IMR-90 (cell line): ENCODE results near the gene ASPG. TPM values are rescaled to one million over a fixed set of nuclear protein-coding genes. Genes with fewer than 3 reads are reported as not detected.

Source experiments
- ATAC-seq: fragments of 200-7000 bp; cut with Tn5 transposase; 2 replicates; pipeline ENCODE4 v1.9.1; 2020; ENCODE audit warnings: low read depth, mild to moderate bottlenecking, moderate library complexity
- BruUV-seq: library from RNA; stranded (reverse); fragments of 400-500 nt; replicated peaks from 2 replicates; lab custom pipeline; 2021; lab: Mats Ljungman, UMichigan
- CTCF ChIA-PET: fragments of 300-600 bp; formaldehyde crosslinking; extraction: SDS; loops from one replicate; lab custom pipeline; 2021; ENCODE audit warnings: antibody characterized with exemption; lab: Yijun Ruan, JAX
- POLR2A ChIA-PET: fragments of 300-600 bp; sonication (Branson Sonifier 250); formaldehyde crosslinking; loops from one replicate; lab custom pipeline; 2022; ENCODE audit warnings: antibody characterized with exemption; ENCODE audit not compliant: unreplicated experiment; lab: Charles Lee
- DNase-seq: peaks from one replicate; pipeline ENCODE4 v3.0.0; 2013
- H2AFZ ChIP-seq: replicated peaks from 2 replicates; pipeline ENCODE3; 2013; ENCODE audit warnings: low read length, mild to moderate bottlenecking; ENCODE audit not compliant: poor library complexity
- H2AK5ac ChIP-seq: 2 replicates; pipeline ENCODE4 v1.6.1; 2013; ENCODE audit warnings: low read depth, low read length, inconsistent platforms
- H2AK9ac ChIP-seq: replicated peaks from 2 replicates; pipeline ENCODE3; 2013; ENCODE audit warnings: mild to moderate bottlenecking, low read depth, low read length, moderate library complexity; ENCODE audit not compliant: poor library complexity
- H2BK120ac ChIP-seq: 2 replicates; pipeline ENCODE4 v1.6.1; 2013; ENCODE audit warnings: low read depth, low read length, inconsistent platforms
- H2BK15ac ChIP-seq: 3 replicates; pipeline ENCODE4 v1.6.1; 2013; ENCODE audit warnings: low read depth, low read length, inconsistent platforms
- H2BK20ac ChIP-seq: 2 replicates; pipeline ENCODE4 v1.6.1; 2013; ENCODE audit warnings: low read depth, mild to moderate bottlenecking, inconsistent platforms, low read length, moderate library complexity
- H2BK5ac ChIP-seq: 2 replicates; pipeline ENCODE4 v1.6.1; 2013; ENCODE audit warnings: mild to moderate bottlenecking, low read depth, low read length, inconsistent platforms; ENCODE audit not compliant: poor library complexity, severe bottlenecking
- H3K14ac ChIP-seq: replicated peaks from 2 replicates; pipeline ENCODE4 v1.6.1; 2013; ENCODE audit warnings: low read depth, low read length, inconsistent platforms
- H3K18ac ChIP-seq: 2 replicates; pipeline ENCODE4 v1.6.1; 2013; ENCODE audit warnings: low read depth, low read length, control low read depth
- H3K23ac ChIP-seq: 2 replicates; pipeline ENCODE4 v1.6.1; 2013; ENCODE audit warnings: low read depth, low read length, inconsistent platforms
- H3K27ac ChIP-seq: 2 replicates; pipeline ENCODE4 v1.5.1; 2013; ENCODE audit warnings: mild to moderate bottlenecking, control low read depth, low read length; ENCODE audit not compliant: insufficient read depth
- H3K27me3 ChIP-seq: 2 replicates; pipeline ENCODE4 v1.6.1; 2013; ENCODE audit warnings: low read length; ENCODE audit not compliant: control insufficient read depth, insufficient read depth
- H3K36me3 ChIP-seq: 2 replicates; pipeline ENCODE4 v1.6.1; 2013; ENCODE audit warnings: low read length, mixed read lengths; ENCODE audit not compliant: control insufficient read depth, insufficient read depth
- H3K4ac ChIP-seq: 2 replicates; pipeline ENCODE4 v1.6.1; 2013; ENCODE audit warnings: low read depth, low read length, inconsistent platforms
- H3K4me1 ChIP-seq: 2 replicates; pipeline ENCODE4 v1.6.1; 2013; ENCODE audit warnings: low read length, mixed read lengths; ENCODE audit not compliant: control insufficient read depth, insufficient read depth
- H3K4me2 ChIP-seq: 2 replicates; pipeline ENCODE4 v1.6.1; 2013; ENCODE audit warnings: low read depth, mild to moderate bottlenecking, control low read depth, low read length, moderate library complexity
- H3K4me3 ChIP-seq: 2 replicates; pipeline ENCODE4 v1.5.1; 2013; ENCODE audit warnings: low read depth, mild to moderate bottlenecking, control low read depth, low read length, moderate library complexity; ENCODE audit not compliant: insufficient read depth
- H3K56ac ChIP-seq: 2 replicates; pipeline ENCODE4 v1.6.1; 2013; ENCODE audit warnings: low read length, inconsistent platforms; ENCODE audit not compliant: insufficient read depth; ENCODE audit errors: extremely low read depth
- H3K79me1 ChIP-seq, 2 experiments: 2 replicates each; pipeline ENCODE4 v1.6.1; 2013; ENCODE audit warnings: low read length in 2 of 2, inconsistent platforms in 1 of 2, low read depth in 1 of 2
- H3K9ac ChIP-seq: 2 replicates; pipeline ENCODE4 v1.6.1; 2013; ENCODE audit warnings: low read depth, low read length, control low read depth
- H3K9me1 ChIP-seq: 2 replicates; pipeline ENCODE4 v1.6.1; 2013; ENCODE audit warnings: low read length, inconsistent platforms; ENCODE audit not compliant: insufficient read depth
- H3K9me3 ChIP-seq: 2 replicates; pipeline ENCODE4 v1.6.1; 2013; ENCODE audit warnings: low read length; ENCODE audit not compliant: control insufficient read depth, insufficient read depth
- H4K20me1 ChIP-seq: 2 replicates; pipeline ENCODE4 v1.6.1; 2013; ENCODE audit warnings: low read length, inconsistent platforms; ENCODE audit not compliant: insufficient read depth
- H4K5ac ChIP-seq: 2 replicates; pipeline ENCODE4 v1.6.1; 2013; ENCODE audit warnings: mild to moderate bottlenecking, low read depth, low read length, control low read depth
- H4K8ac ChIP-seq, 2 experiments: 2 replicates each; pipeline ENCODE4 v1.6.1; 2013; ENCODE audit warnings: low read depth in 2 of 2, low read length in 2 of 2, control low read depth in 1 of 2, inconsistent platforms in 1 of 2
- H4K91ac ChIP-seq: 2 replicates; pipeline ENCODE4 v1.6.1; 2013; ENCODE audit warnings: low read depth, low read length, inconsistent platforms; ENCODE audit not compliant: insufficient read depth
- BHLHE40 ChIP-seq: fragments of 150-350 bp; IDR thresholded peaks from 2 replicates; pipeline ENCODE4 v1.6.1; 2016; ENCODE audit warnings: mild to moderate bottlenecking, low read depth, low read length
- CEBPB ChIP-seq: IDR thresholded peaks from 2 replicates; pipeline ENCODE4 v1.6.1; 2012; ENCODE audit warnings: low read depth, low read length, improper control_type of control experiment
- CHD1 ChIP-seq: IDR thresholded peaks from 2 replicates; pipeline ENCODE4 v1.6.1; 2012; ENCODE audit warnings: low read depth, low read length, improper control_type of control experiment
- FOS ChIP-seq: fragments of 150-350 bp; IDR thresholded peaks from 2 replicates; pipeline ENCODE4 v1.6.1; 2016; ENCODE audit warnings: low read depth, low read length
- MAFK ChIP-seq: IDR thresholded peaks from 2 replicates; pipeline ENCODE4 v1.6.1; 2012; ENCODE audit warnings: low read depth, low read length, improper control_type of control experiment
- MAZ ChIP-seq: IDR thresholded peaks from 2 replicates; pipeline ENCODE4 v1.6.1; 2012; ENCODE audit warnings: low read depth, mild to moderate bottlenecking, low read length, improper control_type of control experiment, moderate library complexity, borderline replicate concordance
- MXI1 ChIP-seq: IDR thresholded peaks from 2 replicates; pipeline ENCODE4 v1.6.1; 2012; ENCODE audit warnings: low read depth, mild to moderate bottlenecking, low read length, moderate library complexity, borderline replicate concordance
- NFE2L2 ChIP-seq: fragments of 150-350 bp; IDR thresholded peaks from 2 replicates; pipeline ENCODE4 v1.6.1; 2016; ENCODE audit warnings: low read depth, mild to moderate bottlenecking, low read length
- POLR2A ChIP-seq: IDR thresholded peaks from 2 replicates; pipeline ENCODE4 v1.6.1; 2012; ENCODE audit warnings: mild to moderate bottlenecking, low read depth, low read length
- RAD21 ChIP-seq: IDR thresholded peaks from 2 replicates; pipeline ENCODE4 v1.6.1; 2012; ENCODE audit warnings: low read length, improper control_type of control experiment
- RFX5 ChIP-seq: IDR thresholded peaks from 2 replicates; pipeline ENCODE4 v1.8.0; 2012; ENCODE audit warnings: low read depth, mild to moderate bottlenecking, low read length, moderate library complexity
- SMC3 ChIP-seq: fragments of 150-350 bp; IDR thresholded peaks from 2 replicates; pipeline ENCODE4 v1.6.1; 2016; ENCODE audit warnings: low read depth, mild to moderate bottlenecking, antibody characterized with exemption, low read length, moderate library complexity
- WGBS, 2 experiments: methylation state at CpG; one replicate each; pipeline versions ENCODE4 v1.1.5 to v1.1.7; 2013; ENCODE audit warnings: missing lambda C conversion rate in 2 of 2; ENCODE audit not compliant: insufficient read length in 1 of 2; ENCODE audit errors: extremely low coverage in 2 of 2; 5-methylcytosine and 5-hydroxymethylcytosine counted together
- dilution Hi-C: fragments of 300-500 bp; cut with HindIII; formaldehyde crosslinking; loops from one replicate; pipeline ENCODE4 v1.14.3; 2018; ENCODE audit warnings: low sequenced_read_pairs; ENCODE audit not compliant: unreplicated experiment
- in situ Hi-C: fragments of 300-500 bp; cut with MboI; formaldehyde crosslinking; loops from 3 replicates; pipeline ENCODE4 v1.14.3; 2019; ENCODE audit warnings: low sequenced_read_pairs, inconsistent platforms, mixed read lengths
- intact Hi-C: fragments of 100-400 bp; cut with micrococcal nuclease; formaldehyde crosslinking; loops from 2 replicates; pipeline ENCODE4 v1.10.0; 2022
- polyA plus RNA-seq, 3 experiments: library from polyadenylated mRNA; depleted of rRNA; stranded (reverse); fragments of >200 nt; gene quantifications; 2 replicates each; pipeline ENCODE4 v1.2.3, GENCODE V29; 2012; ENCODE audit warnings: low replicate concordance in 1 of 3
- total RNA-seq: library from RNA; depleted of rRNA; stranded (reverse); fragments of >200 nt; gene quantifications from 2 replicates; pipeline ENCODE4 v1.2.3, GENCODE V29; 2012
- TF ChIP-seq, protein P1 (sequence below): fragments of 150-350 bp; IDR thresholded peaks from 2 replicates; pipeline ENCODE4 v1.6.1; 2017; ENCODE audit warnings: mild to moderate bottlenecking, antibody characterized with exemption, low read length, low read depth
- TF ChIP-seq, protein P2 (sequence below): fragments of 150-350 bp; IDR thresholded peaks from 2 replicates; pipeline ENCODE4 v1.6.1; 2016; ENCODE audit warnings: low read depth, mild to moderate bottlenecking, low read length, moderate library complexity, borderline replicate concordance

ASPG gene
- total and polyA plus RNA-seq, 2 of the 4 experiments (the other 2 are of a cell fraction): not detected

DNA sequence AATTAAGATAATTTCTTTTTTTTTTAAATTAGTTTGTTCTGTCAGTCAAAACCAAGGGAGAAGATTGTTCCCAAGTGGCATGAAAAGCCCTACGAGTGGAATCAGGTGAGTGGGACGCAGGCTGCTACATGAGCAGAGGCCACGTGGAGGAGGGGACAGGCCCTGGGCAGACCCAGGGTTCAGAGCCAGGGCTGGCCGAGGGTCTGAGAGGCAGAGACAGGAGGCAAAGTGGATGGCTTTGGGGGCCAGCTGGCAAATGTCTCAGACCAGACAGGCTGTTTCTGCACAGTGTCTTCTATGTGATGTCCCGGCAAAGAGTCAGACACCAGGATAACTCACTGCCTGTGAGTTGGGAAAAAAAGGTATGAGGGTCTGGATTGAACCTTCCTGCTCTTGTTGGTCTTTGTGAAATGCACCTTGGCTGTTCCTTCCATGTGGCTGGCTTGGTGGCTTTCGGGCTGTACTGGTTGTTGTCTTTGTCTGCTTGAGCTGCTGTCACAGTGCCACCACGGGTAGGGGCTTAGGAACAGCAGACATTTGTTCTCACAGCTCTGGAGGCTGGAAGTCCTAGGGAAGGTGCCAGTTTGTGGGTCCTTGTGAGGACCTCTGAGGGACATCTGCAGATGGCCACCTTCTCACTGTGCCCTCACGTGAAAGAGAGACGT is 35.8 kb upstream of the ASPG start:
- no TSS peak for BruUV-seq
- H3K9ac ChIP-seq: no peak overlapping the region
- no peak overlapping the region for H2AK5ac ChIP-seq
- no peaks in the 10 kb centered on the region for H3K4me1 ChIP-seq
- H4K20me1 ChIP-seq: no peaks in the 10 kb centered on the region
- H4K8ac ChIP-seq: no peak overlapping the region
- no peaks in the 10 kb centered on the region for H3K79me1 ChIP-seq
- no peak overlapping the region for H2BK120ac ChIP-seq
- no peak overlapping the region for H3K4ac ChIP-seq
- intact Hi-C loops: no loop called here
- POLR2A ChIA-PET: no interaction called here
- no peak overlapping the region for H2BK20ac ChIP-seq
- ATAC-seq: no peak
- H3K27ac ChIP-seq: no peak overlapping the region
- 15% methylated on average over 5 of the region's 9 CpGs; no CpG with 5 or more reads in 1 of the 2 experiments for WGBS, 2 experiments
- H3K56ac ChIP-seq: no peak overlapping the region
- DNase-seq: no peak
- no peak overlapping the region for H3K4me3 ChIP-seq
- H3K4me2 ChIP-seq: no peak overlapping the region
- H3K27me3 ChIP-seq: no peaks in the 10 kb centered on the region; the same call in 1 of the 2 replicates
- H3K18ac ChIP-seq: no peak overlapping the region
- H3K9me1 ChIP-seq: no peaks in the 10 kb centered on the region
- no peak overlapping the region for H2BK5ac ChIP-seq
- dilution Hi-C loops: no loop called here
- H3K14ac ChIP-seq: no peak overlapping the region
- no peak overlapping the region for H2AFZ ChIP-seq
- no peak overlapping the region for H3K23ac ChIP-seq
- H3K36me3 ChIP-seq: no peaks in the 10 kb centered on the region
- no peak overlapping the region for H4K91ac ChIP-seq
- H2BK15ac ChIP-seq: no peak overlapping the region
- in situ Hi-C loops: no loop called here
- H4K5ac ChIP-seq: no peak overlapping the region
- TF ChIP-seq MAZ (no peak), MXI1 (no peak), FOS (no peak), CHD1 (no peak), CEBPB (no peak), BHLHE40 (no peak), MAFK (no peak), NFE2L2 (no peak), SMC3 (no peak), RFX5 (no peak), RAD21 (no peak), POLR2A (no peak)
- TF ChIP-seq, protein P1, sequence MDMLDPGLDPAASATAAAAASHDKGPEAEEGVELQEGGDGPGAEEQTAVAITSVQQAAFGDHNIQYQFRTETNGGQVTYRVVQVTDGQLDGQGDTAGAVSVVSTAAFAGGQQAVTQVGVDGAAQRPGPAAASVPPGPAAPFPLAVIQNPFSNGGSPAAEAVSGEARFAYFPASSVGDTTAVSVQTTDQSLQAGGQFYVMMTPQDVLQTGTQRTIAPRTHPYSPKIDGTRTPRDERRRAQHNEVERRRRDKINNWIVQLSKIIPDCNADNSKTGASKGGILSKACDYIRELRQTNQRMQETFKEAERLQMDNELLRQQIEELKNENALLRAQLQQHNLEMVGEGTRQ: no peak
- TF ChIP-seq, protein P2, sequence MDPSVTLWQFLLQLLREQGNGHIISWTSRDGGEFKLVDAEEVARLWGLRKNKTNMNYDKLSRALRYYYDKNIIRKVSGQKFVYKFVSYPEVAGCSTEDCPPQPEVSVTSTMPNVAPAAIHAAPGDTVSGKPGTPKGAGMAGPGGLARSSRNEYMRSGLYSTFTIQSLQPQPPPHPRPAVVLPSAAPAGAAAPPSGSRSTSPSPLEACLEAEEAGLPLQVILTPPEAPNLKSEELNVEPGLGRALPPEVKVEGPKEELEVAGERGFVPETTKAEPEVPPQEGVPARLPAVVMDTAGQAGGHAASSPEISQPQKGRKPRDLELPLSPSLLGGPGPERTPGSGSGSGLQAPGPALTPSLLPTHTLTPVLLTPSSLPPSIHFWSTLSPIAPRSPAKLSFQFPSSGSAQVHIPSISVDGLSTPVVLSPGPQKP: no peak
- CTCF ChIA-PET: no interaction called here
- H3K9me3 ChIP-seq: no peaks in the 10 kb centered on the region
- H2AK9ac ChIP-seq: no peak overlapping the region
